HPDE6-E6E7 (cell line): ENCODE results near the gene CDRT4.
"Not testable (repeated sequence)": the region's sequence is repeated elsewhere in the genome, so short reads cannot be mapped to it uniquely, and the experiment has no call there.

Experiments used
- DNase-seq: peaks from one replicate; pipeline ENCODE4 v3.0.0; 2011; ENCODE audit warnings: missing footprints; ENCODE audit errors: extremely low spot score

The CDRT4 gene

GRCh38 chr17:15467592-15467991 is at the start of gene CDRT4:
Gene CDRT4 (minus strand): TSS chr17:15467621. CDS start chr17:15440238, 27,383 bp downstream.
- no peak for DNase-seq

GRCh38 chr17:15516150-15516549 is 48.7 kb upstream of the CDRT4 start:
- DNase-seq = no peak

GRCh38 chr17:15514469-15514868 is 47.0 kb upstream of the CDRT4 start:
- DNase-seq = no peak

- DNase-seq = no peak
These were observed 46.5 kb upstream of the CDRT4 start for GRCh38 chr17:15513856-15514459.

GRCh38 chr17:15513058-15513791 is 45.8 kb upstream of the CDRT4 start:
- no peak for DNase-seq

- DNase-seq = no peak
These were observed 44.8 kb upstream of the CDRT4 start for GRCh38 chr17:15512071-15512709.

- DNase-seq = no peak
These were observed 43.7 kb upstream of the CDRT4 start for GRCh38 chr17:15511142-15511541.

GRCh38 chr17:15510361-15510760 is 42.9 kb upstream of the CDRT4 start:
- no peak for DNase-seq

- DNase-seq = no peak
These were observed 41.7 kb upstream of the CDRT4 start for GRCh38 chr17:15509095-15509494.

GRCh38 chr17:15508466-15508865 is 41.0 kb upstream of the CDRT4 start:
- DNase-seq = no peak

GRCh38 chr17:15507896-15508295 is 40.5 kb upstream of the CDRT4 start:
- no peak for DNase-seq

- DNase-seq = no peak
These were observed 39.6 kb upstream of the CDRT4 start for GRCh38 chr17:15507001-15507400.

GRCh38 chr17:15505708-15506107 is 38.3 kb upstream of the CDRT4 start:
- not testable (repeated sequence) for DNase-seq

- DNase-seq = no peak
These were observed 36.3 kb upstream of the CDRT4 start for GRCh38 chr17:15503731-15504130.

GRCh38 chr17:15502369-15503112 is 35.1 kb upstream of the CDRT4 start:
- peak; percentile 66 for DNase-seq

- DNase-seq = no peak
These were observed 34.4 kb upstream of the CDRT4 start for GRCh38 chr17:15501793-15502192.

GRCh38 chr17:15501282-15501681 is 33.9 kb upstream of the CDRT4 start:
- DNase-seq = no peak

GRCh38 chr17:15498107-15498506 is 30.7 kb upstream of the CDRT4 start:
- no peak for DNase-seq

GRCh38 chr17:15496735-15497670 is 29.6 kb upstream of the CDRT4 start:
- no peak for DNase-seq

- DNase-seq = no peak
These were observed 27.4 kb upstream of the CDRT4 start for GRCh38 chr17:15494821-15495220.

GRCh38 chr17:15493693-15494035 is 26.2 kb upstream of the CDRT4 start:
- no peak for DNase-seq
